Endothelial cell of umbilical vein (primary cell): Measurements from ENCODE around the gene RBPJ. TPM values are rescaled to one million over a fixed set of nuclear protein-coding genes. Genes with fewer than 3 reads are reported as not detected.

ENCODE experiments used
- BruUV-seq: library from RNA; stranded (reverse); fragments of 400-500 nt; replicated peaks from 2 replicates; lab custom pipeline; 2021; lab: Mats Ljungman, UMichigan
- CTCF ChIA-PET: fragments of 300-600, 350-600 bp; sonication (Branson Sonifier 250); formaldehyde crosslinking; loops from one replicate; lab custom pipeline; 2021; ENCODE audit warnings: antibody characterized with exemption, inconsistent platforms; lab: Charles Lee
- POLR2A ChIA-PET: fragments of 300-600, 350-600 bp; sonication (Branson Sonifier 250); formaldehyde crosslinking; loops from one replicate; lab custom pipeline; 2021; ENCODE audit warnings: antibody characterized with exemption, inconsistent platforms; lab: Charles Lee
- DNase-seq: peaks from one replicate; pipeline ENCODE4 v3.0.0-alpha.2; 2011; ENCODE audit warnings: low read depth, low spot score
- FAIRE-seq: peaks from 2 replicates; lab custom pipeline; 2011; peaks lifted over from hg19 to GRCh38; lab: Jason Lieb, UNC
- H2AFZ ChIP-seq: 2 replicates; pipeline ENCODE4 v1.6.0; 2012; ENCODE audit warnings: low read depth, low read length, control low read depth, inconsistent platforms
- H3K27ac ChIP-seq: 2 replicates; pipeline ENCODE4 v1.5.1; 2011; ENCODE audit warnings: low read depth, mild to moderate bottlenecking, control low read depth, low read length, moderate library complexity; ENCODE audit not compliant: insufficient read depth
- H3K27me3 ChIP-seq, 2 experiments: 2 replicates each; pipeline versions ENCODE4 v1.6.0 to v1.6.1; 2011; ENCODE audit warnings: low read length in 2 of 2, mixed read lengths in 1 of 2; ENCODE audit not compliant: control insufficient read depth in 2 of 2, insufficient read depth in 2 of 2
- H3K36me3 ChIP-seq, 2 experiments: 2 replicates in 1 of 2; 3 replicates in 1 of 2; pipeline ENCODE4 v1.5.1; 2011; ENCODE audit warnings: low read length in 2 of 2, mild to moderate bottlenecking in 1 of 2, moderate library complexity in 1 of 2; ENCODE audit not compliant: control insufficient read depth in 2 of 2, insufficient read depth in 2 of 2; ENCODE audit errors: extremely low read depth in 1 of 2
- H3K4me1 ChIP-seq: 3 replicates; pipeline ENCODE4 v1.5.1; 2011; ENCODE audit warnings: mild to moderate bottlenecking, low read length; ENCODE audit not compliant: control insufficient read depth, insufficient read depth; ENCODE audit errors: extremely low read depth
- H3K4me2 ChIP-seq: 2 replicates; pipeline ENCODE4 v1.6.1; 2011; ENCODE audit warnings: low read length, control low read depth, mixed read lengths; ENCODE audit not compliant: insufficient read depth
- H3K4me3 ChIP-seq, 3 experiments: fragments of 200-600 bp in 1 of 3; sonication (generic), shearing (Covaris generic) in 1 of 3; replicated peaks in 1 of 3; 2 replicates each; pipeline ENCODE4 v1.5.1; 2011 to 2016; ENCODE audit warnings: control low read depth in 3 of 3, low read length in 3 of 3, mild to moderate bottlenecking in 2 of 3, inconsistent platforms in 1 of 3, low read depth in 1 of 3, moderate library complexity in 1 of 3; ENCODE audit not compliant: insufficient read depth in 1 of 3
- H3K79me2 ChIP-seq: 2 replicates; pipeline ENCODE4 v1.6.0; 2012; ENCODE audit warnings: low read length, inconsistent platforms; ENCODE audit not compliant: control insufficient read depth, insufficient read depth
- H3K9ac ChIP-seq: replicated peaks from 2 replicates; pipeline ENCODE3; 2011; ENCODE audit warnings: low read length, control low read depth; ENCODE audit not compliant: insufficient read depth; ENCODE audit errors: extremely low read depth
- H3K9me1 ChIP-seq: replicated peaks from 3 replicates; pipeline ENCODE4 v1.6.0; 2011; ENCODE audit warnings: mild to moderate bottlenecking, low read length; ENCODE audit not compliant: control insufficient read depth, insufficient read depth; ENCODE audit errors: extremely low read depth
- H3K9me3 ChIP-seq: replicated peaks from 2 replicates; pipeline ENCODE4 v1.5.1; 2012; ENCODE audit warnings: low read length, inconsistent platforms; ENCODE audit not compliant: control insufficient read depth, insufficient read depth
- H4K20me1 ChIP-seq: replicated peaks from 2 replicates; pipeline ENCODE3; 2011; ENCODE audit warnings: mild to moderate bottlenecking, low read length; ENCODE audit not compliant: control insufficient read depth, insufficient read depth; ENCODE audit errors: extremely low read depth
- EZH2 ChIP-seq: IDR thresholded peaks from 2 replicates; pipeline ENCODE4 v1.6.1; 2012; ENCODE audit warnings: borderline replicate concordance, low read depth, mild to moderate bottlenecking, moderate library complexity, low read length, inconsistent platforms; ENCODE audit not compliant: severe bottlenecking
- FOS ChIP-seq: IDR thresholded peaks from 2 replicates; pipeline ENCODE4 v1.6.1; 2011; ENCODE audit warnings: mild to moderate bottlenecking, low read length, moderate library complexity, borderline replicate concordance; ENCODE audit not compliant: insufficient read depth
- GATA2 ChIP-seq: IDR thresholded peaks from 2 replicates; pipeline ENCODE4 v1.7.0; 2011; ENCODE audit warnings: low read depth, mild to moderate bottlenecking, moderate library complexity, mixed read lengths, low read length; ENCODE audit not compliant: insufficient read length, insufficient read depth
- JUN ChIP-seq: IDR thresholded peaks from 2 replicates; pipeline ENCODE4 v1.6.1; 2011; ENCODE audit warnings: borderline replicate concordance, low read depth; ENCODE audit not compliant: insufficient read length, insufficient read depth
- MYC ChIP-seq: IDR thresholded peaks from one replicate; pipeline ENCODE4 v1.6.1; 2011; ENCODE audit warnings: mild to moderate bottlenecking, low read depth, low read length
- POLR2A ChIP-seq: IDR thresholded peaks from 2 replicates; pipeline ENCODE4 v1.6.1; 2012; ENCODE audit warnings: low read depth, mild to moderate bottlenecking, control low read depth, low read length
- POLR2AphosphoS5 ChIP-seq: IDR thresholded peaks from 2 replicates; pipeline ENCODE4 v1.6.1; 2012; ENCODE audit warnings: low read depth, mild to moderate bottlenecking, control low read depth, low read length, moderate library complexity; ENCODE audit not compliant: insufficient read depth
- dilution Hi-C: fragments of 300-500 bp; cut with MboI; formaldehyde crosslinking; loops from one replicate; pipeline ENCODE4 v1.15.0; 2019; ENCODE audit warnings: low sequenced_read_pairs; ENCODE audit not compliant: extremely low pct_ligation_motif_present
- intact Hi-C: fragments of 100-400 bp; cut with micrococcal nuclease; formaldehyde crosslinking; loops from one replicate; pipeline ENCODE4 v1.10.0; 2022
- polyA plus RNA-seq, 4 experiments: library from polyadenylated mRNA; depleted of rRNA in 3 of 4; stranded (reverse) in 3 of 4; unstranded in 1 of 4; fragments of >200 nt; gene quantifications; 2 replicates each; pipeline versions ENCODE4 v1.2.1 to v1.2.3, GENCODE V29; 2011 to 2012; ENCODE audit warnings: missing spikeins in 1 of 4
- total RNA-seq: library from RNA; stranded (reverse); gene quantifications from 2 replicates; pipeline ENCODE4 v1.2.3, GENCODE V29; 2021
- TF ChIP-seq, protein P1 (sequence below), 2 donors: IDR thresholded peaks; 1 replicate in 1 of 2; 2 replicates in 1 of 2; pipeline ENCODE4 v1.5.1; 2011; ENCODE audit warnings: low read length in 2 of 2, mild to moderate bottlenecking in 2 of 2, moderate library complexity in 2 of 2, control low read depth in 1 of 2, inconsistent platforms in 1 of 2, low read depth in 1 of 2; ENCODE audit not compliant: insufficient read depth in 1 of 2; ENCODE audit errors: extremely low read depth in 1 of 2
- TF ChIP-seq, protein P2 (sequence below): IDR thresholded peaks from 2 replicates; pipeline ENCODE4 v1.6.1; 2011; ENCODE audit not compliant: insufficient read depth, insufficient read length

RBPJ gene
- total and polyA plus RNA-seq, 2 donors (not counting 3 experiments of a cell fraction or from before 2014, with no cell fraction given), result 17.0 to 42.9 TPM

DNA sequence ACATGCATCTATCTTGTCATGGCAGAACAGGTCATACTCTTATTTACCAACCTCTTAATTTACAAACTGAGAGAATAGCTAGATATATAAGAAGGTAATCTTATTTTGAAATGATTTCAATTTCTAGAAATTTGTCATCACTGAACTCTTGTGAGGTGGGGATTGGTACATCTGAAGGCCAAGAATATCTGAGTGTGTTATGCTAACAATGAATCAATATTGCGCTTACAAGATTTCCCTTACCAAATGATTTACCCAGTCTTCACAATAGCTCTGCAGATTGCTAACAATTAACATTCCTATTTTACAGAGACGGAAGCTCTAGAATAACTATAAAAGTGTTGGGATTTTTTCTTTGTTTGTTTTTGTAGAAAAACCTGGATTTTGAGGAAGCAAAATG lies 48.3 kb downstream of the RBPJ start:
- CTCF ChIA-PET, result interaction anchor here (1.4 kb wide), 1 partner anchor 39 kb away, joined by 6 read pairs; no protein-coding TSS in a partner anchor

More for the DNA sequence above, 48.3 kb downstream of the RBPJ start:
- Histone ChIP-seq H3K9me3 (no peaks in the 10 kb centered on the region), H2AFZ (no peak overlapping the region), H3K27ac (no peak overlapping the region), H3K4me1 (peaks cover 2% of the 10 kb centered on the region), H4K20me1 (peaks cover 4% of the 10 kb centered on the region), H3K79me2 (peaks cover 46% of the 10 kb centered on the region), H3K9me1 (no peaks in the 10 kb centered on the region), H3K27me3 (no peaks in the 10 kb centered on the region), H3K36me3 (no peaks in the 10 kb centered on the region), H3K4me3 (no peak overlapping the region), H3K9ac (no peak overlapping the region), H3K4me2 (no peak overlapping the region)
- no peak for FAIRE-seq
- no TSS peak for BruUV-seq
- no peak for TF ChIP-seq POLR2A
- no peak for TF ChIP-seq GATA2
- no peak for TF ChIP-seq MYC
- TF ChIP-seq FOS, result no peak
- no peak for TF ChIP-seq JUN
- TF ChIP-seq EZH2, result no peak
- TF ChIP-seq, protein P1, sequence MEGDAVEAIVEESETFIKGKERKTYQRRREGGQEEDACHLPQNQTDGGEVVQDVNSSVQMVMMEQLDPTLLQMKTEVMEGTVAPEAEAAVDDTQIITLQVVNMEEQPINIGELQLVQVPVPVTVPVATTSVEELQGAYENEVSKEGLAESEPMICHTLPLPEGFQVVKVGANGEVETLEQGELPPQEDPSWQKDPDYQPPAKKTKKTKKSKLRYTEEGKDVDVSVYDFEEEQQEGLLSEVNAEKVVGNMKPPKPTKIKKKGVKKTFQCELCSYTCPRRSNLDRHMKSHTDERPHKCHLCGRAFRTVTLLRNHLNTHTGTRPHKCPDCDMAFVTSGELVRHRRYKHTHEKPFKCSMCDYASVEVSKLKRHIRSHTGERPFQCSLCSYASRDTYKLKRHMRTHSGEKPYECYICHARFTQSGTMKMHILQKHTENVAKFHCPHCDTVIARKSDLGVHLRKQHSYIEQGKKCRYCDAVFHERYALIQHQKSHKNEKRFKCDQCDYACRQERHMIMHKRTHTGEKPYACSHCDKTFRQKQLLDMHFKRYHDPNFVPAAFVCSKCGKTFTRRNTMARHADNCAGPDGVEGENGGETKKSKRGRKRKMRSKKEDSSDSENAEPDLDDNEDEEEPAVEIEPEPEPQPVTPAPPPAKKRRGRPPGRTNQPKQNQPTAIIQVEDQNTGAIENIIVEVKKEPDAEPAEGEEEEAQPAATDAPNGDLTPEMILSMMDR (IDR thresholded peaks at IDR 0.05; ENCODE audit: extremely low read depth in 1 of 2, insufficient read depth in 1 of 2, low read depth in 1 of 2, low read length in 2 of 2), result no peak
- TF ChIP-seq, protein P2, sequence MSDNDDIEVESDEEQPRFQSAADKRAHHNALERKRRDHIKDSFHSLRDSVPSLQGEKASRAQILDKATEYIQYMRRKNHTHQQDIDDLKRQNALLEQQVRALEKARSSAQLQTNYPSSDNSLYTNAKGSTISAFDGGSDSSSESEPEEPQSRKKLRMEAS, result no peak
- no peak for TF ChIP-seq POLR2AphosphoS5
- dilution Hi-C loops (no loop called here), intact Hi-C loops (no loop called here)
- DNase-seq, result no peak
- POLR2A ChIA-PET, result no interaction called here
